K562 (cell line): Measurements from ENCODE around the gene RUNX1. TPM values are rescaled to one million over a fixed set of nuclear protein-coding genes. Genes with fewer than 3 reads are reported as not detected.

Experiments used
- ATF1 ChIP-seq, 2 experiments: fragments of 450-650 bp in 1 of 2; IDR thresholded peaks; 2 replicates each; pipeline ENCODE4 v1.6.1; 2016; ENCODE audit warnings: missing compliant biosample characterization in 1 of 2, missing genetic modification characterization in 1 of 2
- DIDO1 ChIP-seq: fragments of 450-650 bp; IDR thresholded peaks from 2 replicates; pipeline ENCODE4 v1.6.1; 2016; ENCODE audit warnings: low read depth, missing biosample characterization, missing genetic modification characterization
- EP400 ChIP-seq: fragments of 450-650 bp; IDR thresholded peaks from 2 replicates; pipeline ENCODE4 v1.6.1; 2017; ENCODE audit warnings: antibody characterized with exemption, mild to moderate bottlenecking, moderate library complexity
- GABPA ChIP-seq: fragments of 200-800 bp; sonication (Bioruptor generic); conservative IDR thresholded peaks from 2 replicates; pipeline ENCODE4 v1.6.1; 2016; ENCODE audit warnings: low read depth, missing genetic modification characterization, missing compliant biosample characterization
- GTF2E2 ChIP-seq: fragments of 200-800 bp; sonication (Bioruptor generic); IDR thresholded peaks from 2 replicates; pipeline ENCODE4 v1.6.1; 2016; ENCODE audit warnings: missing genetic modification characterization, missing compliant biosample characterization
- HNRNPH1 ChIP-seq: fragments of 200-400 bp; formaldehyde crosslinking; optimal IDR thresholded peaks from 2 replicates; pipeline ENCODE3; 2017; ENCODE audit warnings: low read depth, mild to moderate bottlenecking, low read length, moderate library complexity
- HNRNPL ChIP-seq: fragments of 200-400 bp; formaldehyde crosslinking; IDR thresholded peaks from 2 replicates; pipeline ENCODE4 v1.6.1; 2017; ENCODE audit warnings: low read depth, mild to moderate bottlenecking, low read length
- MBD1 ChIP-seq: fragments of 250-450 bp; sonication (Bioruptor Pico); IDR thresholded peaks from 2 replicates; pipeline ENCODE4 v1.8.0; 2022; ENCODE audit warnings: inconsistent platforms
- MEIS2 ChIP-seq: fragments of 450-650 bp; IDR thresholded peaks from 2 replicates; pipeline ENCODE4 v1.6.1; 2014; ENCODE audit warnings: mild to moderate bottlenecking; ENCODE audit not compliant: partially characterized antibody
- NR4A1 ChIP-seq, 2 experiments: fragments of 250-450 bp in 1 of 2; fragments of 450-650 bp in 1 of 2; sonication (Bioruptor Pico) in 1 of 2; IDR thresholded peaks; 2 replicates each; pipeline versions ENCODE4 v1.4.0 to v1.6.1; 2016 to 2020; ENCODE audit warnings: mild to moderate bottlenecking in 2 of 2, missing compliant biosample characterization in 1 of 2, missing genetic modification characterization in 1 of 2, moderate library complexity in 1 of 2
- PRMT5 ChIP-seq: sonication (generic); formaldehyde crosslinking; IDR thresholded peaks from 2 replicates; pipeline ENCODE4 v1.5.0; 2020; ENCODE audit warnings: missing genetic modification reagents
- RAD51 ChIP-seq: fragments of 450-650 bp; IDR thresholded peaks from 2 replicates; pipeline ENCODE4 v1.7.1; 2016; ENCODE audit warnings: low read depth, mild to moderate bottlenecking, borderline replicate concordance
- SMARCA4 ChIP-seq: fragments of 450-650 bp; IDR thresholded peaks from 2 replicates; pipeline ENCODE4 v1.6.1; 2016
- ZNF384 ChIP-seq: IDR thresholded peaks from 2 replicates; pipeline ENCODE4 v1.6.1; 2012; ENCODE audit warnings: low read depth, low read length, improper control_type of control experiment
- polyA plus RNA-seq, 8 experiments: library from polyadenylated mRNA; depleted of rRNA in 4 of 8; stranded (reverse) in 5 of 8; unstranded in 3 of 8; fragments of >200 nt; fragmentation: Nextera tagmentation in 2 of 8; fragmentation: Illumina TruSeq in 1 of 8; extraction: Ambion mirVana in 2 of 8; extraction: Trizol in 1 of 8; gene quantifications; 2 replicates each; pipeline versions ENCODE4 v1.2.1 to v1.2.3, GENCODE V29; 2011 to 2014; ENCODE audit warnings: inconsistent platforms in 1 of 8, missing spikeins in 1 of 8
- total RNA-seq, 7 experiments: library from RNA; depleted of rRNA in 6 of 7; stranded (reverse); fragments of >200 nt in 6 of 7; fragmentation: Illumina TruSeq in 2 of 7; extraction: Trizol in 2 of 7; gene quantifications; 2 replicates each; pipeline versions ENCODE4 v1.2.1 to v1.2.3, GENCODE V29; 2011 to 2021; ENCODE audit warnings: low replicate concordance in 1 of 7
- TF ChIP-seq, protein P1 (sequence below): fragments of 450-650 bp; IDR thresholded peaks from 2 replicates; pipeline ENCODE4 v1.6.1; 2016; ENCODE audit warnings: mild to moderate bottlenecking, moderate library complexity

The RUNX1 gene
- total and polyA plus RNA-seq, 9 of the 15 experiments (the other 6 are each of a cell fraction or from before 2014, with no cell fraction given), result 2.2 to 68.6 (median 17.8) TPM

GRCh38 chr21:34904526-34905217 lies 144.4 kb downstream of the RUNX1 start (continued):
- TF ChIP-seq ZNF384 (no peak), HNRNPH1 (no peak), GABPA (tag) (no peak), GTF2E2 (tag) (no peak), ATF1 (CRISPR knock-in tag; IDR thresholded peaks at IDR 0.05) (no peak), ATF1 (tag; IDR thresholded peaks at IDR 0.05) (no peak), NR4A1 (CRISPR knock-in tag; IDR thresholded peaks at IDR 0.05) (no peak), NR4A1 (tag; IDR thresholded peaks at IDR 0.05) (no peak), SMARCA4 (peak; percentile 39; the same call in 1 of the 2 replicates), MEIS2 (peak; percentile 51), RAD51 (no peak), EP400 (no peak), PRMT5 (no peak), DIDO1 (no peak), HNRNPL (no peak), MBD1 (CRISPR knock-in tag) (0 out of 2 replicates have a peak, but pooled peaks have one; percentile 33)
- TF ChIP-seq, protein P1, sequence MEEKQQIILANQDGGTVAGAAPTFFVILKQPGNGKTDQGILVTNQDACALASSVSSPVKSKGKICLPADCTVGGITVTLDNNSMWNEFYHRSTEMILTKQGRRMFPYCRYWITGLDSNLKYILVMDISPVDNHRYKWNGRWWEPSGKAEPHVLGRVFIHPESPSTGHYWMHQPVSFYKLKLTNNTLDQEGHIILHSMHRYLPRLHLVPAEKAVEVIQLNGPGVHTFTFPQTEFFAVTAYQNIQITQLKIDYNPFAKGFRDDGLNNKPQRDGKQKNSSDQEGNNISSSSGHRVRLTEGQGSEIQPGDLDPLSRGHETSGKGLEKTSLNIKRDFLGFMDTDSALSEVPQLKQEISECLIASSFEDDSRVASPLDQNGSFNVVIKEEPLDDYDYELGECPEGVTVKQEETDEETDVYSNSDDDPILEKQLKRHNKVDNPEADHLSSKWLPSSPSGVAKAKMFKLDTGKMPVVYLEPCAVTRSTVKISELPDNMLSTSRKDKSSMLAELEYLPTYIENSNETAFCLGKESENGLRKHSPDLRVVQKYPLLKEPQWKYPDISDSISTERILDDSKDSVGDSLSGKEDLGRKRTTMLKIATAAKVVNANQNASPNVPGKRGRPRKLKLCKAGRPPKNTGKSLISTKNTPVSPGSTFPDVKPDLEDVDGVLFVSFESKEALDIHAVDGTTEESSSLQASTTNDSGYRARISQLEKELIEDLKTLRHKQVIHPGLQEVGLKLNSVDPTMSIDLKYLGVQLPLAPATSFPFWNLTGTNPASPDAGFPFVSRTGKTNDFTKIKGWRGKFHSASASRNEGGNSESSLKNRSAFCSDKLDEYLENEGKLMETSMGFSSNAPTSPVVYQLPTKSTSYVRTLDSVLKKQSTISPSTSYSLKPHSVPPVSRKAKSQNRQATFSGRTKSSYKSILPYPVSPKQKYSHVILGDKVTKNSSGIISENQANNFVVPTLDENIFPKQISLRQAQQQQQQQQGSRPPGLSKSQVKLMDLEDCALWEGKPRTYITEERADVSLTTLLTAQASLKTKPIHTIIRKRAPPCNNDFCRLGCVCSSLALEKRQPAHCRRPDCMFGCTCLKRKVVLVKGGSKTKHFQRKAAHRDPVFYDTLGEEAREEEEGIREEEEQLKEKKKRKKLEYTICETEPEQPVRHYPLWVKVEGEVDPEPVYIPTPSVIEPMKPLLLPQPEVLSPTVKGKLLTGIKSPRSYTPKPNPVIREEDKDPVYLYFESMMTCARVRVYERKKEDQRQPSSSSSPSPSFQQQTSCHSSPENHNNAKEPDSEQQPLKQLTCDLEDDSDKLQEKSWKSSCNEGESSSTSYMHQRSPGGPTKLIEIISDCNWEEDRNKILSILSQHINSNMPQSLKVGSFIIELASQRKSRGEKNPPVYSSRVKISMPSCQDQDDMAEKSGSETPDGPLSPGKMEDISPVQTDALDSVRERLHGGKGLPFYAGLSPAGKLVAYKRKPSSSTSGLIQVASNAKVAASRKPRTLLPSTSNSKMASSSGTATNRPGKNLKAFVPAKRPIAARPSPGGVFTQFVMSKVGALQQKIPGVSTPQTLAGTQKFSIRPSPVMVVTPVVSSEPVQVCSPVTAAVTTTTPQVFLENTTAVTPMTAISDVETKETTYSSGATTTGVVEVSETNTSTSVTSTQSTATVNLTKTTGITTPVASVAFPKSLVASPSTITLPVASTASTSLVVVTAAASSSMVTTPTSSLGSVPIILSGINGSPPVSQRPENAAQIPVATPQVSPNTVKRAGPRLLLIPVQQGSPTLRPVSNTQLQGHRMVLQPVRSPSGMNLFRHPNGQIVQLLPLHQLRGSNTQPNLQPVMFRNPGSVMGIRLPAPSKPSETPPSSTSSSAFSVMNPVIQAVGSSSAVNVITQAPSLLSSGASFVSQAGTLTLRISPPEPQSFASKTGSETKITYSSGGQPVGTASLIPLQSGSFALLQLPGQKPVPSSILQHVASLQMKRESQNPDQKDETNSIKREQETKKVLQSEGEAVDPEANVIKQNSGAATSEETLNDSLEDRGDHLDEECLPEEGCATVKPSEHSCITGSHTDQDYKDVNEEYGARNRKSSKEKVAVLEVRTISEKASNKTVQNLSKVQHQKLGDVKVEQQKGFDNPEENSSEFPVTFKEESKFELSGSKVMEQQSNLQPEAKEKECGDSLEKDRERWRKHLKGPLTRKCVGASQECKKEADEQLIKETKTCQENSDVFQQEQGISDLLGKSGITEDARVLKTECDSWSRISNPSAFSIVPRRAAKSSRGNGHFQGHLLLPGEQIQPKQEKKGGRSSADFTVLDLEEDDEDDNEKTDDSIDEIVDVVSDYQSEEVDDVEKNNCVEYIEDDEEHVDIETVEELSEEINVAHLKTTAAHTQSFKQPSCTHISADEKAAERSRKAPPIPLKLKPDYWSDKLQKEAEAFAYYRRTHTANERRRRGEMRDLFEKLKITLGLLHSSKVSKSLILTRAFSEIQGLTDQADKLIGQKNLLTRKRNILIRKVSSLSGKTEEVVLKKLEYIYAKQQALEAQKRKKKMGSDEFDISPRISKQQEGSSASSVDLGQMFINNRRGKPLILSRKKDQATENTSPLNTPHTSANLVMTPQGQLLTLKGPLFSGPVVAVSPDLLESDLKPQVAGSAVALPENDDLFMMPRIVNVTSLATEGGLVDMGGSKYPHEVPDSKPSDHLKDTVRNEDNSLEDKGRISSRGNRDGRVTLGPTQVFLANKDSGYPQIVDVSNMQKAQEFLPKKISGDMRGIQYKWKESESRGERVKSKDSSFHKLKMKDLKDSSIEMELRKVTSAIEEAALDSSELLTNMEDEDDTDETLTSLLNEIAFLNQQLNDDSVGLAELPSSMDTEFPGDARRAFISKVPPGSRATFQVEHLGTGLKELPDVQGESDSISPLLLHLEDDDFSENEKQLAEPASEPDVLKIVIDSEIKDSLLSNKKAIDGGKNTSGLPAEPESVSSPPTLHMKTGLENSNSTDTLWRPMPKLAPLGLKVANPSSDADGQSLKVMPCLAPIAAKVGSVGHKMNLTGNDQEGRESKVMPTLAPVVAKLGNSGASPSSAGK, result 0 out of 2 replicates have a peak, but pooled peaks have one; percentile 20
